Kidney epithelial cell (primary cell): ENCODE results near the gene SPOCK1. TPM values are rescaled to one million over a fixed set of nuclear protein-coding genes. Genes with fewer than 3 reads are reported as not detected.

Experiments used
- DNase-seq: peaks from one replicate; pipeline ENCODE4 v3.0.0-alpha.2; 2010; ENCODE audit warnings: low read depth
- H3K27me3 ChIP-seq: 2 replicates; pipeline ENCODE4 v1.6.0; 2011; ENCODE audit warnings: low read length; ENCODE audit not compliant: control insufficient read depth, insufficient read depth
- H3K36me3 ChIP-seq: 2 replicates; pipeline ENCODE4 v1.5.1; 2011; ENCODE audit warnings: low read length; ENCODE audit not compliant: control insufficient read depth, insufficient read depth
- H3K4me3 ChIP-seq: 2 replicates; pipeline ENCODE4 v1.5.1; 2011; ENCODE audit warnings: low read depth, mild to moderate bottlenecking, control low read depth, low read length
- CTCF ChIP-seq: IDR thresholded peaks from 2 replicates; pipeline ENCODE4 v1.5.1; 2011; ENCODE audit warnings: mild to moderate bottlenecking, moderate library complexity, low read length, control low read depth, inconsistent platforms; ENCODE audit not compliant: insufficient read depth, poor library complexity, severe bottlenecking
- total RNA-seq: library from RNA; depleted of rRNA; stranded (reverse); fragments of >200 nt; gene quantifications from 2 replicates; pipeline ENCODE4 v1.2.3, GENCODE V29; 2015

Gene SPOCK1
- total RNA-seq, 1 donor from 2014 or later: 13.1 TPM

- DNase-seq: no peak
- TF ChIP-seq CTCF: no peak
- Histone ChIP-seq H3K27me3 (no peaks in the 10 kb centered on the region), H3K36me3 (no peaks in the 10 kb centered on the region), H3K4me3 (no peak overlapping the region)
These were observed 166.8 kb downstream of the SPOCK1 start for GRCh38 chr5:137332296-137332695.

GRCh38 chr5:137329586-137330296, 169.4 kb downstream of the SPOCK1 start:
- Histone ChIP-seq H3K27me3 (no peaks in the 10 kb centered on the region), H3K36me3 (no peaks in the 10 kb centered on the region), H3K4me3 (no peak overlapping the region)
- DNase-seq: no peak
- no peak for TF ChIP-seq CTCF

- no peak for DNase-seq
- H3K4me3 ChIP-seq: no peak overlapping the region
- no peak for TF ChIP-seq CTCF
- no peaks in the 10 kb centered on the region for H3K36me3 ChIP-seq
- H3K27me3 ChIP-seq: no peaks in the 10 kb centered on the region
These were observed 170.1 kb downstream of the SPOCK1 start for GRCh38 chr5:137328991-137329390.

GRCh38 chr5:137328463-137328862, 170.7 kb downstream of the SPOCK1 start:
- no peaks in the 10 kb centered on the region for H3K36me3 ChIP-seq
- no peaks in the 10 kb centered on the region for H3K27me3 ChIP-seq
- no peak for TF ChIP-seq CTCF
- H3K4me3 ChIP-seq: no peak overlapping the region
- DNase-seq: no peak

GRCh38 chr5:137325721-137326120, 173.4 kb downstream of the SPOCK1 start:
- no peak for DNase-seq
- no peaks in the 10 kb centered on the region for H3K27me3 ChIP-seq
- H3K36me3 ChIP-seq: no peaks in the 10 kb centered on the region
- no peak overlapping the region for H3K4me3 ChIP-seq
- no peak for TF ChIP-seq CTCF
